ENCODE results near the gene SPATA31D3.

GRCh38 chr9:81980568-81980967, 37.3 kb downstream of the SPATA31D3 start:
- TF ChIP-seq CTCF (IDR thresholded peaks at IDR 0.05; ENCODE audit: low read length) (no peak), EZH2 (optimal IDR thresholded peaks at IDR 0.05; ENCODE audit: low read depth, low read length) (no peak)
